Body of pancreas (tissue), 4 donors: ENCODE data around the gene FBLN2. TPM values are rescaled to one million over a fixed set of nuclear protein-coding genes. Genes with fewer than 3 reads are reported as not detected.

Source experiments
- ATAC-seq: fragments of 150-250 bp; one replicate; pipeline ENCODE4 v1.9.1; 2016
- DNase-seq, 4 donors: peaks; one replicate each; pipeline ENCODE4 v3.0.0-alpha.2; 2019
- H3K27ac ChIP-seq, 4 donors: fragments of 200-600 bp; sonication (generic); 1 replicate in 3 of 4; 2 replicates in 1 of 4; pipeline versions ENCODE4 v1.5.1 to v1.6.1; 2016 to 2019; ENCODE audit warnings: mild to moderate bottlenecking in 1 of 4, mixed read lengths in 1 of 4, moderate library complexity in 1 of 4
- H3K27me3 ChIP-seq, 2 donors: fragments of 200-600 bp; sonication (generic); one replicate each; pipeline ENCODE4 v1.6.0; 2016; ENCODE audit warnings: mild to moderate bottlenecking in 1 of 2
- H3K36me3 ChIP-seq, 2 donors: fragments of 200-600 bp; sonication (generic); replicated peaks in 1 of 2; 2 replicates each; pipeline ENCODE4 v1.5.1; 2016; ENCODE audit warnings: low read depth in 2 of 2; ENCODE audit not compliant: insufficient read depth in 1 of 2
- H3K4me1 ChIP-seq: fragments of 200-600 bp; sonication (generic); one replicate; pipeline ENCODE4 v1.6.0; 2016
- H3K4me3 ChIP-seq, 2 donors: fragments of 200-600 bp; sonication (generic); 1 replicate in 1 of 2; 2 replicates in 1 of 2; pipeline ENCODE4 v1.5.1; 2016 to 2019
- H3K9me3 ChIP-seq, 3 donors: fragments of 200-600 bp; sonication (generic); 1 replicate in 2 of 3; 2 replicates in 1 of 3; pipeline ENCODE4 v1.5.1; 2016
- CTCF ChIP-seq, 7 experiments: fragments of 450-650 bp in 4 of 7; fragments of 200-600 bp in 3 of 7; sonication (generic) in 3 of 7; IDR thresholded peaks; one replicate each; pipeline ENCODE4 v1.5.1; 2016 to 2019; ENCODE audit warnings: antibody characterized with exemption in 7 of 7
- POLR2A ChIP-seq, 3 donors: fragments of 450-650 bp; IDR thresholded peaks; one replicate each; pipeline ENCODE4 v1.6.1; 2016; ENCODE audit warnings: antibody characterized with exemption in 3 of 3, mild to moderate bottlenecking in 2 of 3
- WGBS, 2 donors: methylation state at CpG; one replicate each; pipeline ENCODE4 v1.1.5; 2017; 5-methylcytosine and 5-hydroxymethylcytosine counted together
- intact Hi-C: fragments of 100-400 bp; cut with DNase I; formaldehyde crosslinking; loops from one replicate; pipeline ENCODE4 v1.15.1; 2023
- total RNA-seq, 2 donors: library from RNA; depleted of rRNA; stranded (reverse); fragments of >200 nt; gene quantifications; one replicate each; pipeline ENCODE4 v1.1.0, GENCODE V29; 2016

The FBLN2 gene
- total RNA-seq, 2 donors from 2014 or later: 18.9 to 54.7 TPM

GRCh38 chr3:13594146-13594545 is 45.2 kb downstream of the FBLN2 start:
- intact Hi-C loops: no loop called here
- Histone ChIP-seq H3K9me3 (no peaks in the 10 kb centered on the region), H3K27ac (no peak overlapping the region), H3K36me3 (no peaks in the 10 kb centered on the region), H3K4me3 (no peak overlapping the region), H3K4me1 (peaks cover 11% of the 10 kb centered on the region), H3K27me3 (no peaks in the 10 kb centered on the region)
- 70 to 72% methylated on average over 2 to 8 of the region's 8 CpGs for WGBS, 2 donors
- no peak for ATAC-seq
- DNase-seq: peak in 1 of 4 donors; percentile 3
- TF ChIP-seq POLR2A (IDR thresholded peaks at IDR 0.05): no peak
- TF ChIP-seq CTCF (IDR thresholded peaks at IDR 0.05): no peak

- Histone ChIP-seq H3K4me3 (no peak overlapping the region), H3K27me3 (no peaks in the 10 kb centered on the region), H3K36me3 (no peaks in the 10 kb centered on the region), H3K4me1 (peaks cover 20% of the 10 kb centered on the region), H3K9me3 (no peaks in the 10 kb centered on the region), H3K27ac (no peak overlapping the region)
- TF ChIP-seq POLR2A (IDR thresholded peaks at IDR 0.05): no peak
- TF ChIP-seq CTCF (IDR thresholded peaks at IDR 0.05): no peak
- ATAC-seq (no peak), DNase-seq (peak in 1 of 4 donors; percentile 10)
- 58% methylated on average over 7 to 9 of the region's 10 CpGs for WGBS, 2 donors
- intact Hi-C loops: no loop called here
These were observed 46.1 kb downstream of the FBLN2 start for GRCh38 chr3:13594991-13595421.

GRCh38 chr3:13595485-13595884 is 46.6 kb downstream of the FBLN2 start:
- ATAC-seq (no peak), DNase-seq (peak in 1 of 4 donors; percentile 65)
- Histone ChIP-seq H3K36me3 (no peaks in the 10 kb centered on the region), H3K27ac (no peak overlapping the region), H3K4me1 (peaks cover 24% of the 10 kb centered on the region), H3K27me3 (no peaks in the 10 kb centered on the region), H3K4me3 (no peak overlapping the region), H3K9me3 (no peaks in the 10 kb centered on the region)
- WGBS, 2 donors: 48 to 66% methylated on average over 3 to 5 of the region's 5 CpGs
- no peak for TF ChIP-seq CTCF (IDR thresholded peaks at IDR 0.05)
- TF ChIP-seq POLR2A (IDR thresholded peaks at IDR 0.05): no peak
- intact Hi-C loops: no loop called here

GRCh38 chr3:13596426-13597205 is 47.7 kb downstream of the FBLN2 start:
- Histone ChIP-seq H3K36me3 (no peaks in the 10 kb centered on the region), H3K4me3 (no peak overlapping the region), H3K27me3 (no peaks in the 10 kb centered on the region), H3K9me3 (no peaks in the 10 kb centered on the region), H3K4me1 (peaks cover 24% of the 10 kb centered on the region), H3K27ac (no peak overlapping the region)
- intact Hi-C loops: no loop called here
- 80 to 87% methylated on average over 3 of the region's 3 CpGs for WGBS, 2 donors
- ATAC-seq (no peak), DNase-seq (peak in 1 of 4 donors; percentile 0)
- TF ChIP-seq CTCF (IDR thresholded peaks at IDR 0.05) (no peak), POLR2A (IDR thresholded peaks at IDR 0.05) (no peak)

GRCh38 chr3:13597661-13598060 is 48.7 kb downstream of the FBLN2 start:
- no peaks in the 10 kb centered on the region for H3K27me3 ChIP-seq
- WGBS, 2 donors: 84 to 86% methylated on average over 3 to 8 of the region's 8 CpGs
- H3K36me3 ChIP-seq: no peaks in the 10 kb centered on the region
- DNase-seq: no peak
- no peak for ATAC-seq
- H3K4me1 ChIP-seq: peaks cover 24% of the 10 kb centered on the region
- intact Hi-C loops: no loop called here
- H3K9me3 ChIP-seq: no peaks in the 10 kb centered on the region
- TF ChIP-seq CTCF (IDR thresholded peaks at IDR 0.05): no peak
- no peak for TF ChIP-seq POLR2A (IDR thresholded peaks at IDR 0.05)
- no peak overlapping the region for H3K4me3 ChIP-seq
- H3K27ac ChIP-seq: no peak overlapping the region
